ENCODE results near the gene SH3PXD2B.
"Not testable (repeated sequence)": the region's sequence is repeated elsewhere in the genome, so short reads cannot be mapped to it uniquely, and the experiment has no call there.

Gene SH3PXD2B

GRCh38 chr5:172325452-172325851 lies 128.9 kb downstream of the SH3PXD2B start:
- DNase-seq, result no peak

- DNase-seq, result no peak
Measured at GRCh38 chr5:172322028-172322965, 132.0 kb downstream of the SH3PXD2B start.

- DNase-seq, result no peak
Measured at GRCh38 chr5:172321593-172321992, 132.7 kb downstream of the SH3PXD2B start.

- DNase-seq, result no peak
Measured at GRCh38 chr5:172319708-172320441, 134.4 kb downstream of the SH3PXD2B start.

- no peak for DNase-seq
Measured at GRCh38 chr5:172315587-172316493, 138.5 kb downstream of the SH3PXD2B start.

- DNase-seq, result no peak
Measured at GRCh38 chr5:172313915-172314314, 140.4 kb downstream of the SH3PXD2B start.

GRCh38 chr5:172312286-172312685 lies 142.0 kb downstream of the SH3PXD2B start:
- no peak for DNase-seq

GRCh38 chr5:172311605-172312004 lies 142.7 kb downstream of the SH3PXD2B start:
- DNase-seq, result no peak

- no peak for DNase-seq
Measured at GRCh38 chr5:172311026-172311425, 143.3 kb downstream of the SH3PXD2B start.

GRCh38 chr5:172305380-172305779 lies 148.9 kb downstream of the SH3PXD2B start:
- DNase-seq, result no peak

- DNase-seq, result no peak
Measured at GRCh38 chr5:172303572-172304335, 150.6 kb downstream of the SH3PXD2B start.

- DNase-seq, result no peak
Measured at GRCh38 chr5:172303162-172303561, 151.2 kb downstream of the SH3PXD2B start.

- DNase-seq, result no peak
Measured at GRCh38 chr5:172302047-172302710, 152.1 kb downstream of the SH3PXD2B start.

GRCh38 chr5:172299916-172300439 lies 154.3 kb downstream of the SH3PXD2B start:
- no peak for DNase-seq

- no peak for DNase-seq
Measured at GRCh38 chr5:172294831-172295230, 159.5 kb downstream of the SH3PXD2B start.

GRCh38 chr5:172293745-172294342 lies 160.5 kb downstream of the SH3PXD2B start:
- DNase-seq, result no peak

GRCh38 chr5:172293054-172293744 lies 161.1 kb downstream of the SH3PXD2B start:
- peak; percentile 32 for DNase-seq

- not testable (repeated sequence) for DNase-seq
Measured at GRCh38 chr5:172291837-172292236, 162.5 kb downstream of the SH3PXD2B start.

GRCh38 chr5:172288465-172288864 lies 165.9 kb downstream of the SH3PXD2B start:
- no peak for DNase-seq

- not testable (repeated sequence) for DNase-seq
Measured at GRCh38 chr5:172287140-172287539, 167.2 kb downstream of the SH3PXD2B start.

Data from stimulated activated naive CD4-positive, alpha-beta T cell treated with Interleukin-2 at 50 U/mL for 16 hours (primary cell).